Activated CD4-positive, alpha-beta T cell treated with anti-CD3 and anti-CD28 coated beads, Interleukin-2, amount 10 ng/mL, durations not matched to agents 24 days and 14 days (primary cell): ENCODE data around the gene SCNN1B. TPM values are rescaled to one million over a fixed set of nuclear protein-coding genes. Genes with fewer than 3 reads are reported as not detected.

Source experiments
- DNase-seq: peaks from one replicate; pipeline ENCODE4 v3.0.0; 2022
- H3K27ac Mint-ChIP-seq: one replicate; pipeline ENCODE4 v1.8.0; 2022; ENCODE audit warnings: mild to moderate bottlenecking, mixed read lengths
- H3K27me3 Mint-ChIP-seq: one replicate; pipeline ENCODE4 v1.8.0; 2022; ENCODE audit warnings: mixed read lengths
- H3K36me3 Mint-ChIP-seq: one replicate; pipeline ENCODE4 v1.8.0; 2022; ENCODE audit warnings: low read depth, mild to moderate bottlenecking, mixed read lengths
- H3K4me1 Mint-ChIP-seq: one replicate; pipeline ENCODE4 v1.8.0; 2021; ENCODE audit warnings: mixed read lengths
- H3K4me3 Mint-ChIP-seq: one replicate; pipeline ENCODE4 v1.8.0; 2022; ENCODE audit warnings: mild to moderate bottlenecking, moderate library complexity, mixed read lengths
- H3K9me3 Mint-ChIP-seq: one replicate; pipeline ENCODE4 v1.8.0; 2021; ENCODE audit warnings: mixed read lengths
- intact Hi-C: fragments of 100-400 bp; cut with micrococcal nuclease; formaldehyde crosslinking; loops from one replicate; pipeline ENCODE4 v1.15.1; 2023
- total RNA-seq: library from RNA; stranded (reverse); gene quantifications from 2 replicates; pipeline ENCODE4 v1.2.3, GENCODE V29; 2022

The SCNN1B gene
- total RNA-seq, 1 donor from 2014 or later = not detected

DNA sequence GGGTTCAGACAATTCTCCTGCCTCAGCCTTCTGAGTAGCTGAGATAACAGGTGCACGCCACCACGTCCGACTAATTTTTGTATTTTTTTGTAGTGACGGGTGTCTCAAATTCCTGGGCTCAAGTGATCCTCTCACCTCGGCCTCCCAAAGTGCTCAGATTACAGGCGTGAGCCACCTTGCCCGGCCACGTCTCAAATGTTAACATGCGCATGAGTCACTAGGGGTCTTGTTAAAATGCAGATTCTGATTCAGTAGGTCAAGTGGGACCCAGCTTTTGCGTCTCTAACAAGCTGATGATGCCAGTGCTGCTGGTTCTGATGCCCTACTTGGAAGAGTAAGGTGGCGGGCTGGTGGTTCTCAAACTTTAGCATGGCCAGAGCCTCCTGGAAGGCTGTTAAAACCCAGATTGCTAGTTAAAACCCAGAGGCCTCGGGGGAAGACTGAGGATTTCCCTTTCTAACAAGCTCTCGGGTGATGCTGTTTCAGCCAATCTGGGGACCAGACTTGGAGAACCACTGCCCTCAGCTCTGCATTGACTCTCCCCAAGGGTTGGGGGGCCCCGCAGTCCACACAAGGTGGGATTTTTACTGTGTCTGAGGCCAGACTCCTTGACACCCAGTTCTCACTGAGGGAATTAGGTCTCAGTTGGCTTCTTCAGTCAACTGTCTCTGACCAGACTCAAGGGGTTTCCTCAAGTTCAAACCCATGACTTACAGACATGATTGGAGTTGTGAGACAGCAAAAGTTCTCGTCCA, 17.9 kb downstream of the SCNN1B start:
- H3K27me3 Mint-ChIP-seq = no peaks in the 10 kb centered on the region
- no peak for DNase-seq

GRCh38 chr16:23320693-23321092, 18.6 kb downstream of the SCNN1B start:
- Mint-ChIP-seq H3K27me3 (no peaks in the 10 kb centered on the region), H3K4me3 (no peak overlapping the region), H3K9me3 (no peaks in the 10 kb centered on the region), H3K36me3 (no peaks in the 10 kb centered on the region), H3K4me1 (peaks cover 5% of the 10 kb centered on the region), H3K27ac (no peak overlapping the region)
- intact Hi-C loops = no loop called here
- no peak for DNase-seq

More for the DNA sequence above, 17.9 kb downstream of the SCNN1B start:
- Mint-ChIP-seq H3K27ac (no peak overlapping the region), H3K9me3 (no peaks in the 10 kb centered on the region), H3K36me3 (no peaks in the 10 kb centered on the region), H3K4me3 (no peak overlapping the region), H3K4me1 (peaks cover 5% of the 10 kb centered on the region)
- intact Hi-C loops = no loop called here

DNA sequence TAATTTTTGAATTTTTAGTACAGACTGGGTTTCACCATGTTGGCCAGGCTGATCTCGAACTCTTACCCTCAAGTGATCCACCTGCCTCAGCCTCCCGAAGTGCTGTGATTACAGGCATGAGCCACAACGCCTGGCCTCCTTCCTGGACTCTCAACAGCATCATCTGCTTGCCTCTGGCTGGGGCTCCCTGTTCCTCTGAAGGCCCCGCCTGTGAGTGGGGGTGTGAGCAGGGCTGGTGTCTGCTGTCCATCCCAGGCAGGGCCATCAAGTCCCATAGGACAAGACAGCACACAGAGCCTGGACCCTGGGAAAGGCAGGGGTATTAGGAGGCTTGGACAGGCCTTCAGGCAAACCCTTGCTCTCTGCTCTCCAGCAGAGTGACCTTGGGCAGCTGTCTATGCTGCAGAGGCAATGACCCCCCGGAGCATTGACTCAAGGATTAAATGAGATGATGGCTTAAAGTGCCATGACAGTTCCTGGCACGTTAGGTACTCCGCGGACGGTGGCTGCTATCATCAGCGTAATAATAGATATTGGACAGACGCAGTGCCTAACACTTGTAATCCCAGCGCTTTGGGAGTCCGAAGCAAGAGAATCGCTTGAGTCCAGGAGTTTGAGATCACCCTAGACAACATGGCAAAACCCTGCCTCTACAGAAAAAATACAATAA, 19.2 kb downstream of the SCNN1B start:
- Mint-ChIP-seq H3K27me3 (no peaks in the 10 kb centered on the region), H3K9me3 (no peaks in the 10 kb centered on the region), H3K4me1 (peaks cover 5% of the 10 kb centered on the region), H3K36me3 (no peaks in the 10 kb centered on the region), H3K4me3 (no peak overlapping the region), H3K27ac (no peak overlapping the region)
- intact Hi-C loops = no loop called here
- no peak for DNase-seq

DNA sequence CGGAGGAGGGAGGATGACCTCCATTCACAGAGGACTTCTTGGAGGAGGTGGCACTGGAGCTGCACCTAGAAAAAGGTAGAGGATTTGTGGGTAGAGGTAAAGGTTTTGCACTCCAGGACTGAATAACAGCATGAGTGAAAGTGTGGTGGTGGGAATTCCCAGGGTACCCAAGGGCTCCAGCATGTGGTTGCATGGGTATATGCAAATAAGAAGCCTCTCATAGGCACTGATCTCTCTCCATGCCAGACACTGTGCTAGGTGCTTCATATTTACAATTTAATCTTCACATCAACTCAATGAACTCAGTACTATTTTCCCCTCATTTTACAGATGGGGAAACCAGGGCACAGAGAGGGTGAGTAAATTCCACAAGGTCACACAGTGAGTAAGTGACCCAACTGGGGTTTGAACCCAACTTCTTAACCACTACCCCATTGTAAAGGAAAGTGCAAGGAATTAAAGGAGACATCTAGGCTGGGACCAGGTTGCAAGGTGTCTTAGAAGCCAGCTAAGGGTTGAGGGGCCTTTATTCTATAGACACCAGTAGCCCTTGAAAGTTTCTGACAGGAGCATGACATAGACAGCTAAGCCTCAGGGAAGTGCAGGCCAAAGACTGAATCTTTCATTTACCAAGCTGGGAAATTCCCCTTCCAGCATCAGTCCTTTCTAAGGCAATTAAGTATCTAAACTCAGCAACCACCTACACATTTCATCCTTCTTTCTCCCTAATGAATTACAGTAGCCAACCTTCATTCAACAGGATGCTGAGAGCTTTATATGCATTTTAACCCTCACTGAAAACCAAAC, 21.3 kb downstream of the SCNN1B start:
- Mint-ChIP-seq H3K9me3 (no peaks in the 10 kb centered on the region), H3K4me3 (no peak overlapping the region), H3K36me3 (no peaks in the 10 kb centered on the region), H3K27ac (no peak overlapping the region), H3K27me3 (no peaks in the 10 kb centered on the region), H3K4me1 (peaks cover 5% of the 10 kb centered on the region)
- DNase-seq = no peak
- intact Hi-C loops = no loop called here

- peaks cover 5% of the 10 kb centered on the region for H3K4me1 Mint-ChIP-seq
- no peak overlapping the region for H3K27ac Mint-ChIP-seq
- H3K36me3 Mint-ChIP-seq = no peaks in the 10 kb centered on the region
- no peak for DNase-seq
- H3K27me3 Mint-ChIP-seq = no peaks in the 10 kb centered on the region
- intact Hi-C loops = no loop called here
- no peak overlapping the region for H3K4me3 Mint-ChIP-seq
- no peaks in the 10 kb centered on the region for H3K9me3 Mint-ChIP-seq
These were observed 22.6 kb downstream of the SCNN1B start for GRCh38 chr16:23324727-23325126.

GRCh38 chr16:23327836-23328235, 25.7 kb downstream of the SCNN1B start:
- no peaks in the 10 kb centered on the region for H3K27me3 Mint-ChIP-seq
- H3K9me3 Mint-ChIP-seq = no peaks in the 10 kb centered on the region
- no peak overlapping the region for H3K4me3 Mint-ChIP-seq
- intact Hi-C loops = no loop called here
- H3K27ac Mint-ChIP-seq = no peak overlapping the region
- DNase-seq = no peak
- H3K36me3 Mint-ChIP-seq = no peaks in the 10 kb centered on the region
- H3K4me1 Mint-ChIP-seq = peaks cover 5% of the 10 kb centered on the region

DNA sequence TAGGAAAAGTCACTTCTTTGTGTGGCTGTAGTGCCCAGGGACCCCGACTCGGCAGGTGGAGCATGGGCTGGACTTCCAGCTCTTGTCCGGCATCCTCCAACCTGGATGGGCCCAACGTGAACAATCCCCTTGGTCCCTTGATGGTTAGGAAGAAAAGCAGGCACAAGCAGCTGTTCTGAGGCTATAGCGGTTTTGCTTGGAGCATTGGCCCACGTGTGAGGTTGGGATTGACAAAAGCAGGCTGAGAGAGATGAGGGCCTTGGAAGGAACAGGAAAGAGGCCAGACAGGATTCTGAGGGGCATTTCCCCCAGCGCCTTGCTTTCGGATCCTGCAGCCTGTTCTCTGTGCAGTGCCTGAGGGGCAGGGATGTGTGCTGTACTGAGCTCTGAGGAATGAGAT, 28.1 kb downstream of the SCNN1B start:
- no peaks in the 10 kb centered on the region for H3K9me3 Mint-ChIP-seq
- no peaks in the 10 kb centered on the region for H3K4me1 Mint-ChIP-seq
- no peak overlapping the region for H3K27ac Mint-ChIP-seq
- DNase-seq = no peak
- H3K4me3 Mint-ChIP-seq = no peak overlapping the region
- no peaks in the 10 kb centered on the region for H3K27me3 Mint-ChIP-seq
- no peaks in the 10 kb centered on the region for H3K36me3 Mint-ChIP-seq
- intact Hi-C loops = no loop called here

GRCh38 chr16:23330583-23331249, 28.6 kb downstream of the SCNN1B start:
- H3K9me3 Mint-ChIP-seq = no peaks in the 10 kb centered on the region
- H3K27ac Mint-ChIP-seq = no peak overlapping the region
- H3K4me3 Mint-ChIP-seq = no peak overlapping the region
- no peaks in the 10 kb centered on the region for H3K36me3 Mint-ChIP-seq
- DNase-seq = no peak
- no peaks in the 10 kb centered on the region for H3K27me3 Mint-ChIP-seq
- intact Hi-C loops = no loop called here
- H3K4me1 Mint-ChIP-seq = no peaks in the 10 kb centered on the region

GRCh38 chr16:23333034-23333579, 31.0 kb downstream of the SCNN1B start:
- Mint-ChIP-seq H3K27ac (no peak overlapping the region), H3K36me3 (no peaks in the 10 kb centered on the region), H3K4me1 (no peaks in the 10 kb centered on the region), H3K4me3 (no peak overlapping the region), H3K9me3 (no peaks in the 10 kb centered on the region), H3K27me3 (no peaks in the 10 kb centered on the region)
- no peak for DNase-seq
- intact Hi-C loops = no loop called here

- DNase-seq = no peak
- Mint-ChIP-seq H3K9me3 (no peaks in the 10 kb centered on the region), H3K4me1 (no peaks in the 10 kb centered on the region), H3K27ac (no peak overlapping the region), H3K4me3 (no peak overlapping the region), H3K27me3 (peaks cover 3% of the 10 kb centered on the region), H3K36me3 (no peaks in the 10 kb centered on the region)
- intact Hi-C loops = no loop called here
These were observed 31.8 kb downstream of the SCNN1B start for GRCh38 chr16:23333831-23334456.

GRCh38 chr16:23334457-23334853, 32.4 kb downstream of the SCNN1B start:
- H3K36me3 Mint-ChIP-seq = no peaks in the 10 kb centered on the region
- no peaks in the 10 kb centered on the region for H3K9me3 Mint-ChIP-seq
- DNase-seq = no peak
- H3K27ac Mint-ChIP-seq = no peak overlapping the region
- H3K4me3 Mint-ChIP-seq = no peak overlapping the region
- no peaks in the 10 kb centered on the region for H3K4me1 Mint-ChIP-seq
- peaks cover 5% of the 10 kb centered on the region for H3K27me3 Mint-ChIP-seq
- intact Hi-C loops = no loop called here

- H3K36me3 Mint-ChIP-seq = no peaks in the 10 kb centered on the region
- intact Hi-C loops = no loop called here
- no peak overlapping the region for H3K27ac Mint-ChIP-seq
- no peaks in the 10 kb centered on the region for H3K9me3 Mint-ChIP-seq
- H3K27me3 Mint-ChIP-seq = peaks cover 5% of the 10 kb centered on the region
- no peak for DNase-seq
- no peaks in the 10 kb centered on the region for H3K4me1 Mint-ChIP-seq
- H3K4me3 Mint-ChIP-seq = no peak overlapping the region
These were observed 32.8 kb downstream of the SCNN1B start for GRCh38 chr16:23334950-23335349.

GRCh38 chr16:23337836-23338550, 35.9 kb downstream of the SCNN1B start:
- no peak for DNase-seq
- no peaks in the 10 kb centered on the region for H3K36me3 Mint-ChIP-seq
- intact Hi-C loops = no loop called here
- no peaks in the 10 kb centered on the region for H3K4me1 Mint-ChIP-seq
- no peaks in the 10 kb centered on the region for H3K9me3 Mint-ChIP-seq
- H3K4me3 Mint-ChIP-seq = no peak overlapping the region
- peaks cover 9% of the 10 kb centered on the region for H3K27me3 Mint-ChIP-seq
- no peak overlapping the region for H3K27ac Mint-ChIP-seq
